Measurements from ENCODE around the gene APCDD1L.

- TF ChIP-seq YY1 (IDR thresholded peaks at IDR 0.05; ENCODE audit: insufficient read depth, insufficient read length): no peak
- no peak for TF ChIP-seq ZNF274 (IDR thresholded peaks at IDR 0.05; ENCODE audit: low read depth, low read length)
- TF ChIP-seq SUZ12 (IDR thresholded peaks at IDR 0.05; ENCODE audit: extremely low read depth, insufficient read depth, insufficient read length): no peak
Observed at GRCh38 chr20:58424218-58424969, 90.8 kb downstream of the APCDD1L start.
